Bronchial epithelial cell (primary cell): ENCODE data around the gene CSNK2A1. TPM values are rescaled to one million over a fixed set of nuclear protein-coding genes. Genes with fewer than 3 reads are reported as not detected.
A peak's percentile ranks its signal among the peaks of the same experiment; 100 is the strongest.

Experiments used
- DNase-seq: peaks from one replicate; pipeline ENCODE4 v3.0.0-alpha.2; 2010; ENCODE audit warnings: low read depth
- FAIRE-seq: peaks from 2 replicates; lab custom pipeline; 2011; peaks lifted over from hg19 to GRCh38; lab: Jason Lieb, UNC
- H3K27me3 ChIP-seq: 2 replicates; pipeline ENCODE4 v1.5.1; 2011; ENCODE audit warnings: low read length; ENCODE audit not compliant: control insufficient read depth, insufficient read depth
- H3K36me3 ChIP-seq: 2 replicates; pipeline ENCODE4 v1.5.1; 2011; ENCODE audit warnings: low read length; ENCODE audit not compliant: control insufficient read depth, insufficient read depth
- H3K4me3 ChIP-seq: 2 replicates; pipeline ENCODE4 v1.5.1; 2011; ENCODE audit warnings: mild to moderate bottlenecking, low read depth, low read length, control low read depth
- CTCF ChIP-seq: IDR thresholded peaks from 2 replicates; pipeline ENCODE4 v1.5.1; 2011; ENCODE audit warnings: mild to moderate bottlenecking, moderate library complexity, low read length, control low read depth, inconsistent platforms; ENCODE audit not compliant: insufficient read depth, severe bottlenecking
- total RNA-seq: library from RNA; depleted of rRNA; stranded (reverse); fragments of >200 nt; gene quantifications from 2 replicates; pipeline ENCODE4 v1.2.1, GENCODE V29; 2014

CSNK2A1 gene
- total RNA-seq: 242 and 268 TPM in 2 replicates

- no peaks in the 10 kb centered on the region for H3K27me3 ChIP-seq
- TF ChIP-seq CTCF: no peak
- DNase-seq: peak; percentile 86
- peaks cover 3% of the 10 kb centered on the region for H3K36me3 ChIP-seq
- no peak for FAIRE-seq
- H3K4me3 ChIP-seq: peak within 1 kb of the TSS; percentile 99
Observed at GRCh38 chr20:543369-544152, at the start of gene CSNK2A1. TSS of gene CSNK2A1 (minus strand) at chr20:543790. CDS start at chr20:508551, 35,239 bp downstream.

GRCh38 chr20:592506-592905, 48.9 kb upstream of the CSNK2A1 start:
- FAIRE-seq (no peak), DNase-seq (no peak)
- Histone ChIP-seq H3K27me3 (peaks cover 2% of the 10 kb centered on the region), H3K4me3 (no peak overlapping the region), H3K36me3 (no peaks in the 10 kb centered on the region)
- TF ChIP-seq CTCF: no peak

GRCh38 chr20:591941-592340, 48.4 kb upstream of the CSNK2A1 start:
- Histone ChIP-seq H3K27me3 (peaks cover 2% of the 10 kb centered on the region), H3K36me3 (no peaks in the 10 kb centered on the region), H3K4me3 (no peak overlapping the region)
- DNase-seq (no peak), FAIRE-seq (peak; percentile 50)
- TF ChIP-seq CTCF: no peak

GRCh38 chr20:588932-589672, 45.5 kb upstream of the CSNK2A1 start:
- no peak for DNase-seq
- H3K36me3 ChIP-seq: no peaks in the 10 kb centered on the region
- no peak for TF ChIP-seq CTCF
- H3K4me3 ChIP-seq: no peak overlapping the region
- peaks cover 2% of the 10 kb centered on the region for H3K27me3 ChIP-seq
- no peak for FAIRE-seq

- FAIRE-seq (no peak), DNase-seq (no peak)
- H3K27me3 ChIP-seq: peaks cover 2% of the 10 kb centered on the region
- no peak overlapping the region for H3K4me3 ChIP-seq
- no peak for TF ChIP-seq CTCF
- no peaks in the 10 kb centered on the region for H3K36me3 ChIP-seq
Observed at GRCh38 chr20:588476-588875, 44.9 kb upstream of the CSNK2A1 start.
